HepG2 (cell line): ENCODE measurements around the gene GRIK3. TPM values are rescaled to one million over a fixed set of nuclear protein-coding genes. Genes with fewer than 3 reads are reported as not detected.

Experiments
- ATAC-seq: fragments of 200-7000 bp; cut with Tn5 transposase; 3 replicates; pipeline ENCODE4 v1.9.1; 2020; ENCODE audit warnings: mild to moderate bottlenecking, moderate library complexity
- BruUV-seq: library from RNA; stranded (reverse); fragments of 400-500 nt; replicated peaks from 2 replicates; lab custom pipeline; 2021; lab: Mats Ljungman, UMichigan
- CTCF ChIA-PET: fragments of 300-600 bp; formaldehyde crosslinking; extraction: SDS; loops from one replicate; lab custom pipeline; 2021; ENCODE audit warnings: low total read pairs, inconsistent platforms, low intra/inter-chr PET ratio; lab: Yijun Ruan, JAX
- POLR2A ChIA-PET: fragments of 350-600 bp; sonication (Branson Sonifier 250); formaldehyde crosslinking; loops from one replicate; lab custom pipeline; 2020; ENCODE audit warnings: antibody characterized with exemption, inconsistent platforms; lab: Yijun Ruan, JAX
- DNase-seq: peaks from one replicate; pipeline ENCODE4 v3.0.0-alpha.2; 2015; ENCODE audit warnings: low spot score
- FAIRE-seq: peaks from 3 replicates; lab custom pipeline; 2011; peaks lifted over from hg19 to GRCh38; lab: Jason Lieb, UNC
- H2AFZ ChIP-seq: one replicate; pipeline ENCODE4 v1.6.1; 2011; ENCODE audit warnings: low read length, inconsistent platforms
- H3K27ac ChIP-seq: fragments of 300-600 bp; 3 replicates; pipeline ENCODE4 v1.8.0; 2011; ENCODE audit warnings: mixed run types, mild to moderate bottlenecking, mixed read lengths, low read length, inconsistent platforms; ENCODE audit not compliant: insufficient read depth; ENCODE audit errors: extremely low read length
- H3K27me3 ChIP-seq, 2 experiments: fragments of 200-600 bp in 1 of 2; 2 replicates in 1 of 2; 3 replicates in 1 of 2; pipeline versions ENCODE4 v1.6.0 to v1.8.0; 2011; ENCODE audit warnings: low read length in 2 of 2, mild to moderate bottlenecking in 2 of 2, moderate library complexity in 2 of 2, inconsistent platforms in 1 of 2; ENCODE audit not compliant: insufficient read depth in 2 of 2, control insufficient read depth in 1 of 2
- H3K36me3 ChIP-seq, 2 experiments: fragments of 200-600 bp in 1 of 2; replicated peaks in 1 of 2; 2 replicates in 1 of 2; 3 replicates in 1 of 2; pipeline versions ENCODE4 v1.5.1 to v1.8.0; 2011; ENCODE audit warnings: low read length in 2 of 2, inconsistent platforms in 1 of 2; ENCODE audit not compliant: insufficient read depth in 2 of 2, control insufficient read depth in 1 of 2
- H3K4me1 ChIP-seq: 2 replicates; pipeline ENCODE4 v1.5.1; 2012; ENCODE audit warnings: low read length, inconsistent platforms; ENCODE audit not compliant: insufficient read depth
- H3K4me2 ChIP-seq: 2 replicates; pipeline ENCODE4 v1.6.0; 2011; ENCODE audit warnings: low read depth, low read length, inconsistent platforms
- H3K4me3 ChIP-seq, 3 experiments: fragments of 200-600 bp in 1 of 3; sonication (generic), shearing (Covaris generic) in 1 of 3; replicated peaks in 1 of 3; 2 replicates each; pipeline ENCODE4 v1.5.1; 2011 to 2016; ENCODE audit warnings: low read length in 3 of 3, inconsistent platforms in 2 of 3, low read depth in 2 of 3, mild to moderate bottlenecking in 2 of 3, control low read depth in 1 of 3, mixed read lengths in 1 of 3; ENCODE audit not compliant: insufficient read depth in 1 of 3
- H3K79me2 ChIP-seq: one replicate; pipeline ENCODE4 v1.6.1; 2011; ENCODE audit warnings: low read length, inconsistent platforms; ENCODE audit not compliant: insufficient read depth
- H3K9ac ChIP-seq: 2 replicates; pipeline ENCODE4 v1.6.0; 2011; ENCODE audit warnings: mild to moderate bottlenecking, low read depth, low read length, inconsistent platforms; ENCODE audit not compliant: insufficient read depth
- H3K9me3 ChIP-seq: 2 replicates; pipeline ENCODE4 v1.5.1; 2012; ENCODE audit warnings: mild to moderate bottlenecking, low read length
- H4K20me1 ChIP-seq: 2 replicates; pipeline ENCODE4 v1.6.0; 2011; ENCODE audit warnings: inconsistent platforms, mild to moderate bottlenecking, low read length, moderate library complexity; ENCODE audit not compliant: insufficient read depth
- CENPX ChIP-seq: sonication (generic); formaldehyde crosslinking; IDR thresholded peaks from 2 replicates; pipeline ENCODE4 v1.9.0; 2021; ENCODE audit warnings: mild to moderate bottlenecking, missing genetic modification reagents, moderate library complexity
- CERS6 ChIP-seq: sonication (generic); formaldehyde crosslinking; IDR thresholded peaks from 2 replicates; pipeline ENCODE4 v1.5.0; 2020; ENCODE audit warnings: missing genetic modification reagents
- E2F5 ChIP-seq: sonication (generic); formaldehyde crosslinking; conservative IDR thresholded peaks from 2 replicates; pipeline ENCODE4 v1.4.0; 2020; ENCODE audit warnings: missing genetic modification reagents
- POGZ ChIP-seq: sonication (generic); formaldehyde crosslinking; IDR thresholded peaks from 2 replicates; pipeline ENCODE4 v1.4.0; 2020; ENCODE audit warnings: mild to moderate bottlenecking, missing genetic modification reagents
- RARA ChIP-seq: IDR thresholded peaks from 2 replicates; pipeline ENCODE4 v1.6.1; 2016; ENCODE audit warnings: missing genetic modification reagents, missing compliant biosample characterization
- TBX3 ChIP-seq: fragments of 450-650 bp; IDR thresholded peaks from 2 replicates; pipeline ENCODE4 v1.6.1; 2017; ENCODE audit warnings: antibody characterized with exemption, mild to moderate bottlenecking, inconsistent platforms, borderline replicate concordance
- TEAD2 ChIP-seq: sonication (generic); formaldehyde crosslinking; IDR thresholded peaks from 2 replicates; pipeline ENCODE4 v1.9.0; 2021; ENCODE audit warnings: missing genetic modification reagents
- ZNF263 ChIP-seq: sonication (generic); formaldehyde crosslinking; IDR thresholded peaks from 2 replicates; pipeline ENCODE4 v1.4.0; 2020; ENCODE audit warnings: missing genetic modification reagents
- ZNF280B ChIP-seq: sonication (generic); formaldehyde crosslinking; IDR thresholded peaks from 2 replicates; pipeline ENCODE4 v1.5.0; 2020; ENCODE audit warnings: missing genetic modification reagents, mild to moderate bottlenecking, borderline replicate concordance
- ZNF326 ChIP-seq: sonication (generic); formaldehyde crosslinking; IDR thresholded peaks from 2 replicates; pipeline ENCODE4 v1.4.0; 2020; ENCODE audit warnings: missing genetic modification reagents, borderline replicate concordance
- ZNF333 ChIP-seq: sonication (generic); formaldehyde crosslinking; IDR thresholded peaks from 2 replicates; pipeline ENCODE4 v1.4.0; 2020; ENCODE audit warnings: mild to moderate bottlenecking, missing genetic modification reagents, borderline replicate concordance
- WGBS: methylation state at CpG from one replicate; pipeline ENCODE4 v1.1.6; 2017; ENCODE audit warnings: low lambda C conversion rate; 5-methylcytosine and 5-hydroxymethylcytosine counted together
- in situ Hi-C: cut with HindIII; loops from 2 replicates; pipeline ENCODE4 v1.10.0; 2017; ENCODE audit warnings: low pct_unique_long_range_greater_than_20kb; ENCODE audit not compliant: extremely low pct_ligation_motif_present
- intact Hi-C: fragments of 100-400 bp; cut with micrococcal nuclease; formaldehyde crosslinking; loops from one replicate; pipeline ENCODE4 v1.10.0; 2022; ENCODE audit not compliant: unreplicated experiment
- polyA plus RNA-seq, 8 experiments: library from polyadenylated mRNA; depleted of rRNA in 3 of 8; stranded (reverse) in 7 of 8; unstranded in 1 of 8; fragments of >200 nt; fragmentation: Illumina TruSeq in 4 of 8; extraction: Trizol in 4 of 8; gene quantifications; 2 replicates each; pipeline versions ENCODE4 v1.2.1 to v1.2.3, GENCODE V29; 2011 to 2016; ENCODE audit warnings: low read depth in 4 of 8, missing spikeins in 1 of 8, mixed read lengths in 1 of 8; ENCODE audit not compliant: insufficient read depth in 1 of 8
- total RNA-seq, 5 experiments: library from RNA; depleted of rRNA; stranded (reverse); fragments of >200 nt; fragmentation: Illumina TruSeq; extraction: Trizol; gene quantifications; 2 replicates each; pipeline ENCODE4 v1.2.3, GENCODE V29; 2016; ENCODE audit warnings: low read depth in 1 of 5

The GRIK3 gene
- total and polyA plus RNA-seq, 2 of the 13 experiments (the other 11 are each of a cell fraction or from before 2014, with no cell fraction given) = not detected

GRCh38 chr1:37002898-37003297 is 31.4 kb downstream of the GRIK3 start (continued):
- TF ChIP-seq ZNF280B (CRISPR knock-in tag) (no peak), RARA (no peak)

GRCh38 chr1:37001703-37002102 is 32.6 kb downstream of the GRIK3 start:
- Histone ChIP-seq H3K27ac (no peak overlapping the region), H3K9ac (no peak overlapping the region), H3K36me3 (no peaks in the 10 kb centered on the region), H4K20me1 (no peaks in the 10 kb centered on the region), H3K4me2 (no peak overlapping the region)
- intact Hi-C loops = no loop called here
- in situ Hi-C loops = no loop called here
- DNase-seq = no peak
- peak; percentile 41; the same call in 1 of the 3 replicates for ATAC-seq
- BruUV-seq = no TSS peak
- FAIRE-seq = no peak
- CTCF ChIA-PET = no interaction called here
- TF ChIP-seq CERS6 (CRISPR knock-in tag) (no peak), TBX3 (no peak), CENPX (no peak), TEAD2 (CRISPR knock-in tag) (no peak), ZNF333 (CRISPR knock-in tag) (no peak), E2F5 (no peak), POGZ (CRISPR knock-in tag) (no peak), ZNF263 (CRISPR knock-in tag) (no peak), ZNF326 (CRISPR knock-in tag) (no peak)
- TF ChIP-seq, all 625 proteins: peak for 0
- H3K4me1 ChIP-seq = no peaks in the 10 kb centered on the region
- H3K79me2 ChIP-seq = no peaks in the 10 kb centered on the region
- 25% methylated on average over 2 of the region's 2 CpGs for WGBS
- H3K27me3 ChIP-seq = no peaks in the 10 kb centered on the region
- H3K9me3 ChIP-seq = no peaks in the 10 kb centered on the region
- H3K4me3 ChIP-seq = no peak overlapping the region
- POLR2A ChIA-PET = no interaction called here
- no peak overlapping the region for H2AFZ ChIP-seq
